NCI-H1694 treated with DMSO at 0.1 percent for 48 hours (cell line): Measurements from ENCODE around the gene ZW10.
"Not testable (repeated sequence)": the region's sequence is repeated elsewhere in the genome, so short reads cannot be mapped to it uniquely, and the experiment has no call there.

Experiments used
- DNase-seq: peaks from one replicate; lab custom pipeline; 2025; lab: John Stamatoyannopoulos, UW

ZW10 gene

GRCh38 chr11:113773416-113774173 is at the start of gene ZW10:
ZW10 (minus strand) TSS chr11:113773692; CDS start chr11:113773666, 26 bp downstream.
- peak; percentile 82 for DNase-seq

- DNase-seq, result no peak
Measured at GRCh38 chr11:113818426-113818825, 44.9 kb upstream of the ZW10 start.

DNA sequence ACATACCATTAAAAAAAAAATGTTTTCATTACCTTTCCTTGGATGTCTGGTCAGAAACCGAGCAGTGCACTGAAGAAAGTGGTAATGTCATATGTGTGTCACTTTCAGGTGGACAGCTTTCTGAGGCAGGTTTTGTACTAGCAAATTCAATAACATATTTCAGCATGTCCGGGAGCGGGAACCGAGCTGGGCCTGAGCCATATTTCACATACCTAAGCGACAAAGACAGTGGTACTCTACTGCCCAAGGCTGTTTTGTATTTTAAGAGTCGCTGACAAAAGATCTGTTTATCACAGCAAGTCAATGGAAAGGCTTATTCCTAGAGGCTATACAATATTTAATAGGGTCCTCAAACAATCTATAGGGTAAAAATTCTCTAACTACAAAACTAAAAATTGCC is 44.1 kb upstream of the ZW10 start:
- DNase-seq, result no peak

DNA sequence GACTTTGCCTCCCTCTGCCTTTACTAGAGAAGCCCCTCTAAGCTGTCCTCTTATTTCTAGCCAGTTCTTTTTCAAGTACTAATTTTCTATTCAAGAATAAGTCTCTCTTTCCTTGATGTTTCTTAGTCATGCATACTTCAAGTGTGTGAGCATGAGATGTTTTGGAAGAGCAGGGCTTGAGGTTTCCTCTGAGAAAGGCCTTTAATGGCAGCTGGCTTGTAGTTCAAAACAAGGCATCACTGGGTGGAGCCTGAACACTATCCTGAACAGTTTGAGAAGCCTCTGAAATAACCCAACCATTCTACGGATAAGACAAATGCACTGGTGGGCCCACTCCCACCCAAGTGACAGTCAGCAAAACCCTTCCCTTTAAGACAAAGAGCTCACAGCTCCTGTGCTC is 43.7 kb upstream of the ZW10 start:
- no peak for DNase-seq

DNA sequence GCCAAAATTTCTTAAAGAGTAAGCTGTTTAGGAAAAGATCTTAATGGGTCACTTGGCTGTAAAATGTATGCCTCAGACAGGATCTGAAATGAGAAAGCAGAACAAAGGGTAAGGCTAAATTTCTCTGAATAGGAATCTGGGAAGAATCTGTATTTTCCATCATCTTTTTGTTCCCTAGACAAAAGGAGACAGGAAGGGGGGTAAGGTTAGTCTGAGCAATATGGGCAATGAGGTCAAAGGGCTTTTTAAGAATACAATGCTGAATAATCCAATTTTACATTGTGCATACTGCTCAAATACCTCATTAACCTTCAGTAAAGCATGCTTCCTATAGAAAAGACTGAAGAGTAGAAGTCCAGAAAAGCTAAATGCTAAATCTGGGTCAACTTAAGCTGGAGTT is 40.7 kb upstream of the ZW10 start:
- DNase-seq, result no peak

DNA sequence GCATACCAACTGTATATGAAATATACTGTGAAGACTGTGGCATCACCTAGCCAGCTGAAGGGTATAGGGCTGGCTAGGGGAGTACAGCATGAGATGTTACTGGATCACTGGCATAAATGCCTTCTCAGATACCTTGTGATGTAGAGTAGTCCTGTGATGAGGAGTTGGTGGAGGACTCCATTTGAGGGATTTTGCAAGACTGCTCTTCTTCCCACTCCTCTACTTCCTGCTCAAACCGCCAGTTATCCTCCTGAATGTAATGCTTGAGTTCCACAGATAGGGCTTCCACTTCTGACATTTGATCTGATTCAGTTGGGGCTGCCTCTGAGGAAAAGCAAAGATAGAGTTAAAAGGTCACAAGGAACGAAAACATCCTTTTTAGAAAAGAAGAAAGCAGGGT is 35.4 kb upstream of the ZW10 start:
- DNase-seq, result no peak

DNA sequence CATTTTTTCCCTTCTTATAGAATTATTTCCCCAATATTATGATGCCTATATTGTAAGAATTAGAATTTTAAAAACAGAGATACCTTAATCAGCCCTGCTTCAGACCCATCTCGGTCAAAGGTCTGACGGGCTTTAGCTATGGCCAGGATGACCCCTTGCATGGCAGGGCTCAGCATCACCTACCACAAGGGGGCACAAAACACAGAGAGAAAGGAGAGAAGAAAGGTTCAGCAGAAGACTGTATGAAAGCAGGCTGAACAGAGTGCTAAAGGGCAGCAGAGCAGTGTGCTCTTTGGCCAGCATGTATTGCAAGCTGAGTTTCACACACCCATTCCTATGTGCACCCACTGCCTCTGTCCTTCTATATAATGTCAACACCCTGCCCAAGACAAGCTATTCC is 32.9 kb upstream of the ZW10 start:
- no peak for DNase-seq

- no peak for DNase-seq
Measured at GRCh38 chr11:113805640-113806039, 32.1 kb upstream of the ZW10 start.

- DNase-seq, result no peak
Measured at GRCh38 chr11:113802621-113803020, 29.1 kb upstream of the ZW10 start.

DNA sequence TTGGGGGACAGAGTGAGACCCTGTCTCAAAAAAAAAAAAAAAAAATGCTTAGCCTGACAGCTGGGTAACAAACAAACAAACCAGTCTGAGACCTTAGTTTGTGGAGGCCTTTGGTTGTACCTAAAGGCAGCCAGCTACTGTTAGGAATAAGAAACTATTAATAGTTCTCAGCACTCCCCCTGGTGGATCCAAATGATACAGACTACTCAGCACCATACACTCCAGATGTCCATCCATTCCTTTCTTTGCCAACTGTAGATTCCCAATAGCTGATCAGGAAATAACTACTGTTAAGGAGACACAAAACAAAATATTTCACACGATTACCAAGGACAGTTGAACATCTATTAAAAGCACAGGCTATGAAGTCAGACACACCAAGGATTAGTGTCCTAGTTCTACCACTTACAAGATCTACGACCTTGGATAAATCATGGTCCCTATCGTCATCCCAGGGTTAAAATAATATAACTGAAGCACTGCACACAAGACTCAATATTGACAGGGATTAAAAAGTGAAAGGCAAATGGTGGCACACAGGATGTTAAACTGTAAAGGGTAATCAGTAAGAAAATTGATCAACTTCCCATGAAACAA is 23.3 kb upstream of the ZW10 start:
- DNase-seq, result peak; percentile 13

DNA sequence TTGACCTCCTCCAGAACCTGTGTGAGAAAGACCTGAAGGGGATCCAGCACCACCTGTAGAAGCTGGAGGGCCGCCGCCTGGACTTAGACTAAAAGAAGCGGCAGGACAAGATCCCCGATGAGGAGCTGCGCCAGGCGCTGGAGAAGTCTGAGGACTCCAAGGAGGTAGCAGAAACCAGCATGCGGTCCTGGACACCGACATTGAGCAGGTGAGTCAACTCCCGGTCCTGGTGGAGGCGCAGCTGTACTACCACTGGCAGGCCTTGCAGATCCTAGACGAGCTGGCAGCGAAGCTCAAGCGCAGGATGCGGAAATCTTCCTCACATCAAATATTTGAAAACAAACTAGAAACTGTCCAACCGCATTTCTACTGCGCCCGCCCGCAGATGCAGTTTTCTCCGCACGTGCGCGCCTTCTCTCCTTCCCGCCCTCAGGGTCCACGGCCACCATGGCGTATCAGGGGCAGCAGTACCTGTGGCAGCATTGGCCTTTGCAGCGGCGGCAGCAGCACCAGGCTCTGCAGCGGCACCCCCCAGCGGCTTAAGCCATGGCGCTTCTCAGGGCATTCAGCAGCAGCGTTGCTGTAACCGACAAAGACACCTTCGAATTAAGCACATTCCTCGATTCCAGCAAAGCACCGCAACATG is 16.3 kb upstream of the ZW10 start:
- DNase-seq, result no peak

DNA sequence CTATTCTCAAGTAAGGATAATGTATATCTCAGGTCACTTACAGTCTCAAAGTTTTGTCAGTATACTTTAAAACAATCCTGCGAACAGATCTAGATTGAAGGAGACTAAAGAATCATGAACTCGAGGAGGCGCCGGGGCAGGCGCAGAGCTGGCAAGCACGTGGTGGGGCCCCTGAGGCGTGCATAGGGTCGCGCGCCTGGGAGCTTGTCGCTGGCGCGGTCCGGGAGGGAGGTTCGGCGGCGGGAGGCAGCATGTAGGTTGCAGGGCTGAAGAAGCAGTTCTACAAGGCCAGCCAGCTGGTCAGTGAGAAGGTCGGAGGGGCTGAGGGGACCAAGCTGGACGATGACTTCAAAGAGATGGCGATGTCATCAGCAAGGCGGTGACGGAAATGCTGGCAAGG is 15.5 kb upstream of the ZW10 start:
- DNase-seq, result not testable (repeated sequence)

DNA sequence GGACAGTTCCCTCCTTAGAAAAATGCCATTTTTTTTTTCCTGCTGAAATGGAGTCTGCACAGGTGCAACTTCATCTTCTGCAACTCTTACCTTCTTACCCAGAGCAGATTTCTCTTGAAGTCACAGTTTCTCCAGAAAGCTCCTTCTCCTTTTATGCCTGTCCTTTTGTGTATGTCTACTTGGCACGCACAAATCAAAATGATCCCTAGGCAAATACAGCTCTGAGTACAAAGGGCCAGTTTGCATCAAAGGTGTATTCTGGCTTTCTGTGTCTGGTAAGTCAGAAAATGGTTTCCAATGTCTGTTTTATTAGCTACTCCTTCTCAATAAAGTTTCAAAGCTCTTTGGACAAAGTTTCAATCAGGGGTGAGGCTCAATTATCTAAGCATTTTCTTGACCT is 8.6 kb upstream of the ZW10 start:
- DNase-seq, result no peak

GRCh38 chr11:113781682-113782081 is 8.2 kb upstream of the ZW10 start:
- DNase-seq, result no peak

DNA sequence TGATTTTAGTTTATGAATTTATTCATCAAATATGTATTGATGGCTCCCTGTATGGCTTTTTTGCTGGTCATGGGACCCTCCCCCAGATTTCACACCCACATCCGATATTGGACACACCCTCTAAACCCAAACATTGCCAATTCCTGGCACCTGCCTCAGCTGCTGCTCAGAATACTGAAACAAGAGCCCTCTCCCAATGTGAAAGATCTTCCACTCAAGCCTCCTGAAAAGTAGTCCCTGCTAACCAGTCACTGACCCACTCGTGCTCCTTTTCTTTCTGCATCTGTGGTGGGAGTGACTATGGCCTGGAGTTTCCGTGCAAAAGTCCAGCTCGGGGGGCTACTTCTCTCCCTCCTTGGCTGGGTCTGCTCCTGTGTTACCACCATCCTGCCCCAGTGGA is 6.0 kb upstream of the ZW10 start, which contains the start of gene CLDN25:
TSS of gene CLDN25 (plus strand) at position 301 of the 400 bp plus-strand sequence. CDS start at position 301, 0 bp downstream.
- DNase-seq, result no peak

- peak; percentile 17 for DNase-seq
Measured at GRCh38 chr11:113778111-113778910, 4.8 kb upstream of the ZW10 start.

- DNase-seq, result no peak
Measured at GRCh38 chr11:113774174-113774503, 647 bp upstream of the ZW10 start.

- no peak for DNase-seq
Measured at GRCh38 chr11:113773092-113773415, 438 bp downstream of the ZW10 start.

GRCh38 chr11:113771964-113772363 is 1.5 kb downstream of the ZW10 start:
- no peak for DNase-seq

DNA sequence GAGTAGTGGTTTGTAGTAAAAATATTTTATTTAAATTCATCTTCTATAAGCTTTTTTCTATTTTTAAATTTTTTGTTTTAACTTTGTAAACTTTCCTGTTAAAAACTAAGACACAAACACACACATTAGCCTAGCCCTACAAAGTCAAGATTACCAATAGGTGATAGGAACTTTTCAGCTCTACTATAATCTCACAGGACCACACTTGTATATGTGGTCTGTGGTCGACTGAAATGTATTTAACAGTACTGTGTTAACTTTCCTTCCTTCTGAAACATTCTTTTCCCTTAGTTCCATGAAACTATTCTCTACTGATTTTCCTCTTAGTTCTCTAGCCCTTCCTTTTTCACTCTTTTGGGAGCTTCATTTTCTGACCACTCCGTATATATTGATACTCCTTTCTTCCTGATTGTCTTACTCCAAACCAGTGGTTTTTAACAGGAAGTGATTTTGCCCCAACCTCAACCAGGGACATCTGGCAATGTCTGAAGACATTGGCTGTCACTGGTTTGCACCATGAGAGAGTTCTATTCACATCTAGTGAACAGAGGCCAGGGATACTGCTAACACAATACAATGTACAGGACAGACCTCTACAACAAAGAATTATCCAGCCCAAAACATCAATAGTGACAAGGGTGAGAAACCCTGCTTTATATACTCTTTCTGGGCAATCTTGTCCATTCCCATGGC is 8.8 kb downstream of the ZW10 start:
- DNase-seq, result no peak

GRCh38 chr11:113763040-113763439 is 10.5 kb downstream of the ZW10 start:
- not testable (repeated sequence) for DNase-seq

DNA sequence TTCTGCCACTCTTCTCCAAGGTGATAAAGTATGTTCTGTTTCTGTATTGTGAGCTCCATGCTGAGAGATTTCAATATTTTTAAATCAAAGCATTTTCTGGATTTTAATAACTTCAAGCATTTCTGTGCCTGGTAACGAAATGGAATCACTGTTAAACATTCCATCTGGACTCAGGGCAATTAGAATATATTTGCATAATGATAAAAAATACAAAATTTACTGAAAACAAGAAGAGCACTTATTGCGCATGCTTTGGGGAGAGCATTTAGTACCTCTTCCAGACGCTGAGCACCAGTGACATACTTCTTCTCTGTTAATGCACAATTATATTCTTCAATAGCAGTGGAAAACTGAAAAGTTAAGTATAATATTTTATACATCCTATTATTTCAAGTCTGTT is 13.3 kb downstream of the ZW10 start:
- DNase-seq, result no peak
